ENCODE data around the gene PIK3R1.

DNA sequence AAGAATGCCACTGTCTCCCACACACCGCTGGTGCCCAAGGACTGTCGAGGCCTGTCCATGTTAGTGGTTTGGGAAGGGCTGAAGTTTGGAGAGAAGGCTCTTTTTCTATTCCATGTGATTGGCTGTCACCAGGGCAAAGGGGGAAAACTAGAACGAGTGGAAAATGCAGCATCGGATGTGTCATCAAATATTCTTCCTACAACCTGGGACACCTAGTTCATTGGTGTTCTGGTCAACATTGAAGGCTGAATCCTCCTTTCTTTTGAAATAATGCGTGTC is 53.2 kb downstream of the PIK3R1 start:
- no peak for TF ChIP-seq POLR2AphosphoS5 (IDR thresholded peaks at IDR 0.05)
- TF ChIP-seq, protein P1, sequence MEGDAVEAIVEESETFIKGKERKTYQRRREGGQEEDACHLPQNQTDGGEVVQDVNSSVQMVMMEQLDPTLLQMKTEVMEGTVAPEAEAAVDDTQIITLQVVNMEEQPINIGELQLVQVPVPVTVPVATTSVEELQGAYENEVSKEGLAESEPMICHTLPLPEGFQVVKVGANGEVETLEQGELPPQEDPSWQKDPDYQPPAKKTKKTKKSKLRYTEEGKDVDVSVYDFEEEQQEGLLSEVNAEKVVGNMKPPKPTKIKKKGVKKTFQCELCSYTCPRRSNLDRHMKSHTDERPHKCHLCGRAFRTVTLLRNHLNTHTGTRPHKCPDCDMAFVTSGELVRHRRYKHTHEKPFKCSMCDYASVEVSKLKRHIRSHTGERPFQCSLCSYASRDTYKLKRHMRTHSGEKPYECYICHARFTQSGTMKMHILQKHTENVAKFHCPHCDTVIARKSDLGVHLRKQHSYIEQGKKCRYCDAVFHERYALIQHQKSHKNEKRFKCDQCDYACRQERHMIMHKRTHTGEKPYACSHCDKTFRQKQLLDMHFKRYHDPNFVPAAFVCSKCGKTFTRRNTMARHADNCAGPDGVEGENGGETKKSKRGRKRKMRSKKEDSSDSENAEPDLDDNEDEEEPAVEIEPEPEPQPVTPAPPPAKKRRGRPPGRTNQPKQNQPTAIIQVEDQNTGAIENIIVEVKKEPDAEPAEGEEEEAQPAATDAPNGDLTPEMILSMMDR (IDR thresholded peaks at IDR 0.05): no peak
- no peak for TF ChIP-seq POLR2A (IDR thresholded peaks at IDR 0.05)

Data from stomach (tissue), 4 donors.